ENCODE data around the gene FGFR2.

DNA sequence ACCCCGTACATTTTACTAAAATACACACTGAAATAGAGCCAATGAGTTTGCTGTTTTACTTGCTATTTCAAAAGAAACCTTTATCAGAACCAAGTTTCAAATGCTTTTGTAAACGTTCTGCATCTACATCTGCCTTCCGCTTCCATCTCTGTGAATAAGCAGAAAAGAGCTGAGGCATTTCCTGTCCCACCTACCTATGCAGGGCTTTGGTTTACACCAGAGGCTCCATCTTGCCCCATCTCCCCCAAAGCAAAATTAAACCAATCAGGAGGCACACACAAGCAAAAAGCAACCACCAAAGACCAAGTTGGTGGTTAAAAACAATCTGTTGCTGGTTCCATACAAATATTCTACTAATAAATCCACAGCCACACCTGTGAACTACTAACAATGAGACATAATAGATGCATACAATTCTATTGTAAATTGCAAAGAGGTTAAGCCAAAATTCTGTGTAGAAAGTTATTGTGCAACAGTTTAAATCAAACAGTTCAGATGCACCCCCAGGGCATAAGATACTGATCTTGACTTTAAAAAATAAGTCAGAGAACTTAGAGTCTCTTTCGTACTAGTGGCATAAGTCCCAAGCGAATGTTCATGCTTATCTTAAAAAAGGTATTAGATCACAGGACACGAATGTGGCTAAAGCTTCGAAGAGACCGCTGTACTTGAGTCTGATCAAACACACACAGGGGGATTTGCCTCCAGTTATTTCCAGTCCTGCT lies 83.9 kb downstream of the FGFR2 start:
- TF ChIP-seq, protein P1, sequence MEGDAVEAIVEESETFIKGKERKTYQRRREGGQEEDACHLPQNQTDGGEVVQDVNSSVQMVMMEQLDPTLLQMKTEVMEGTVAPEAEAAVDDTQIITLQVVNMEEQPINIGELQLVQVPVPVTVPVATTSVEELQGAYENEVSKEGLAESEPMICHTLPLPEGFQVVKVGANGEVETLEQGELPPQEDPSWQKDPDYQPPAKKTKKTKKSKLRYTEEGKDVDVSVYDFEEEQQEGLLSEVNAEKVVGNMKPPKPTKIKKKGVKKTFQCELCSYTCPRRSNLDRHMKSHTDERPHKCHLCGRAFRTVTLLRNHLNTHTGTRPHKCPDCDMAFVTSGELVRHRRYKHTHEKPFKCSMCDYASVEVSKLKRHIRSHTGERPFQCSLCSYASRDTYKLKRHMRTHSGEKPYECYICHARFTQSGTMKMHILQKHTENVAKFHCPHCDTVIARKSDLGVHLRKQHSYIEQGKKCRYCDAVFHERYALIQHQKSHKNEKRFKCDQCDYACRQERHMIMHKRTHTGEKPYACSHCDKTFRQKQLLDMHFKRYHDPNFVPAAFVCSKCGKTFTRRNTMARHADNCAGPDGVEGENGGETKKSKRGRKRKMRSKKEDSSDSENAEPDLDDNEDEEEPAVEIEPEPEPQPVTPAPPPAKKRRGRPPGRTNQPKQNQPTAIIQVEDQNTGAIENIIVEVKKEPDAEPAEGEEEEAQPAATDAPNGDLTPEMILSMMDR (IDR thresholded peaks at IDR 0.05): no peak
- no peak for TF ChIP-seq POLR2A (IDR thresholded peaks at IDR 0.05)
